GM21576 (cell line): ENCODE measurements around the gene CRYM.
"Not testable (repeated sequence)": the region's sequence is repeated elsewhere in the genome, so short reads cannot be mapped to it uniquely, and the experiment has no call there.

Source experiments
- ATAC-seq: cut with Tn5 transposase; IDR thresholded peaks from one replicate; pipeline ENCODE4 v1.9.1; 2021; ENCODE audit warnings: mild to moderate bottlenecking, moderate library complexity; ENCODE audit not compliant: unreplicated experiment

The CRYM gene

GRCh38 chr16:21277927-21278706, at the start of gene CRYM:
TSS of gene CRYM (minus strand) at chr16:21278290. CDS start at chr16:21278251, 39 bp downstream.
- peak; percentile 49 for ATAC-seq

DNA sequence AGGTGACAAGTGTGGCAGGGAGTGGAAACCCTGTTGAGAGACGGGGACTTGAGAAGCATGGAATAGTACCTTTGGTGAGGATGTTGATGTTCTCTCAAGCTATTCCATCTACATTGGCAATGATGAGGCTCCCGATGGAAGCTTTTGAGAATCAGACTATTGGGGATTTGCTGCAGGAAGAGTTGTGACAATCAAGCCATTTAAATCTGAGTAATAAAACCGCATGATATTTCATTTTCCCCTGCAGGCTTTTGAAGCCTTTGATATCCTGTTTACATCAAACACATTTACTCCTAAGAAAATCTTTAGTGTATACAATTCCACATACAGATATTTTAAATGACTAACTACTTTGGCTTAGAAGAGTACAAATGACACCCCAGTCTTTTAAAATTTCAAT, 49.0 kb upstream of the CRYM start:
- no peak for ATAC-seq

GRCh38 chr16:21326459-21326858, 48.4 kb upstream of the CRYM start:
- no peak for ATAC-seq

DNA sequence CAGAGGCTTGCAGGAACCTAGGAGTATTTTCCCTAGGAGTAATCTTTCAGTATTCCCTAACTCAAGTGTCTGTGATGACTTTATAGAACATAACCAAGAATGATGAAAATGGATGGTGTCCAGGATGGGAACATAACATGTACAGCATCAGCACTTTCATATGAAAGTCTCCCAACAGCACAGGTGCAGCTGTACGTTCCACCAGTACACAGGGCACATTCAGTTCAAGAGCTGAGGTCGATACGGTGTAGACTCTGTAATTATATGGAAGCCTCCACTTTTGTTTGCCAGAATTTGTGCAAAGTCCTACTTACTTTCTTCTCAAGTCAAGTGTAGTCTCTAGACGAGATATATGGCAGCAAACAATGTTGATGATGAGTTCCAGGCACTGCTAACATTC, 46.2 kb upstream of the CRYM start:
- no peak for ATAC-seq

DNA sequence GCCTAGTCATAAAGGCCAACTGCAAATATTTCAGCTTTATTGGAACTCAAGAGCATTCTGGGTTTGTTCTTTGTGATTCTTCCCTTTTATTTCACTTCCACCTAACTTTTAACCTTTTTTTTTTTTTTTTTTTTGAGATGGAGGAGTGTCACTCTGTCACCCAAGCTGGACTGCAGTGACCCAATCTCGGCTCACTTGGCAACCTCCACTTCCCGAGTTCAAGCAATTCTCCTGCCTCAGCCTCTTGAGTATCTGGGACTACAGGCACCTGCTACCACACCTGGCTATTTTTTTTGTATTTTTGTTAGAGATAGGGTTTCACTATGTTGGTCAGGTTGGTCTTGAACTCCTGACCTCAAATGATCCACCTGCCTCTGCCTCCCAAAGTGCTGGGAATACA, 44.2 kb upstream of the CRYM start:
- ATAC-seq: not testable (repeated sequence)

DNA sequence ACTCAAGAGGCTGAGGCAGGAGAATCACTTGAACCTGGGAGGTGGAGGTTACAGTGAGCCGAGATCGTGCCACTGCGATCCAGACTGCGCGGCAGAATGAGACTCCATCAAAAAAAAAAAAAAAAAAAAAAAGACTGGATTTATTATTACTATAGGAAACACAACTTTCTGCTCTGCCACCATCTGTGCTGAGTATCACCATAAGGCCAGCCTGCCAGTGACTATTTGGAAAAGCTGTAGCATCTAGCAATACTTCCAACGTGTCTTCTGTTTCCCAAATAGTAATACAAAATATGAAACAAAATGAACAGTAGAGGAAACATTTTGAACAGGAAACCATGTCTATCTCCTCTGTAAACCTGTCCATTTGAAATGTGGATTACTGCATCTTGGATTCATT, 43.6 kb upstream of the CRYM start:
- ATAC-seq: no peak

- ATAC-seq: no peak
Measured at GRCh38 chr16:21314339-21314738, 36.2 kb upstream of the CRYM start.

- ATAC-seq: not testable (repeated sequence)
Measured at GRCh38 chr16:21312863-21313372, 34.8 kb upstream of the CRYM start.

DNA sequence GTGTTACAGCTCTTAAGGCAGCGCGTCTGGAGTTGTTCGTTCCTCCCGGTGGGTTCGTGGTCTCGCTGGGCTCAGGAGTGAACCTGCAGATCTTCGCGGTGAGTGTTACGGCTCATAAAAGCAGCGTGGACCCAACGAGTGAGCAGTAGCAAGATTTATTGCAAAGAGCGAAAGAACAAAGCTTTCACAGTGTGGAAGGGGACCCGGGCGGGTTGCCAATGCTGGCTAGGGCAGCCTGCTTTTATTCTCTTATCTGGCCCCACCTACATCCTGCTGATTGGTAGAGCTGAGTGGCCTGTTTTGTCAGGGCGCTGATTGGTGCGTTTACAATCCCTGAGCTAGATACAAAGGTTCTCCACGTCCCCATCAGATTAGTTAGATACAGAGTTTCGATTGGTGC, 34.0 kb upstream of the CRYM start:
- ATAC-seq: not testable (repeated sequence)

GRCh38 chr16:21306712-21307111, 28.6 kb upstream of the CRYM start:
- not testable (repeated sequence) for ATAC-seq

GRCh38 chr16:21302898-21303528, 24.9 kb upstream of the CRYM start:
- no peak for ATAC-seq

DNA sequence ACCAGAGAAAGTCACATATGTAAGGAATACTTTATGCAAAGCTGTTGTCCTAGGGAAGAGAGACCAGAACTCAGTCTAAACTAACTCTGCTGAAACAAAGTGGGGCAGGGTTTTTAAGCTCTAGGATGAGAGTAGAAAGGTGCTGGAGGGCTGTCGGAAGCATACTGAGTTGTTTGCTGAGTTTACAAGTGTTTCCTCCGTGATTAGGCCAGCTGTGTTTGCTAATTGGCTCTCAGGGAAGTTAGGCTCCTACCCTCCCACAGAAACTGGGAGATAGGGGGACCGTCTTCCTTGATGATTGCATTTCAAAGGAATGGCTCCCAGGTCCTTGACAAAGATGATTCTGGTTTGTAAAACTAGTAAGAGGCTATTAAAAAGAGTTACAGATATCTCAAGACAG, 24.4 kb upstream of the CRYM start:
- ATAC-seq: no peak

GRCh38 chr16:21301895-21302291, 23.8 kb upstream of the CRYM start:
- ATAC-seq: no peak

GRCh38 chr16:21301168-21301894, 23.2 kb upstream of the CRYM start:
- ATAC-seq: peak; percentile 43

- ATAC-seq: peak; percentile 49
Measured at GRCh38 chr16:21300309-21301167, 22.4 kb upstream of the CRYM start.

- not testable (repeated sequence) for ATAC-seq
Measured at GRCh38 chr16:21289789-21290188, 11.7 kb upstream of the CRYM start.

DNA sequence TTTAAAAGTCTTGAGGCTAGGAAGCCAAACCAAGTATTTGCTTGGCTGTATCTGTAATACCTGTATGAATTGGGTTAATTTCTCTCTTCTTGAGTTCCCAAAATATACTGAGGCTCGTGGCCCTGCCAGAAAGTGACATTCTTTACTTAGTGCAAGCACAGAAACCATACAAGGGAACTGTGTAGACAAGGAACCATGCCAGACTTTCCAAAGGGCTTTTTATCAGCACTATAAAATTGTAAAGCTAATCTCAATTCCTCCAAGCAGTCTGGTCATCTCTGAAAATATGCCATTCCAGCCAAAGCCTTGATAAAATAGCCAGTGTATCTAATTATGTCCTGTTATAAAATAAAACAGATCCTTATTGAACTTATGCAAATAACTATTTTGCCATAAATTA, 7.2 kb upstream of the CRYM start:
- ATAC-seq: no peak

DNA sequence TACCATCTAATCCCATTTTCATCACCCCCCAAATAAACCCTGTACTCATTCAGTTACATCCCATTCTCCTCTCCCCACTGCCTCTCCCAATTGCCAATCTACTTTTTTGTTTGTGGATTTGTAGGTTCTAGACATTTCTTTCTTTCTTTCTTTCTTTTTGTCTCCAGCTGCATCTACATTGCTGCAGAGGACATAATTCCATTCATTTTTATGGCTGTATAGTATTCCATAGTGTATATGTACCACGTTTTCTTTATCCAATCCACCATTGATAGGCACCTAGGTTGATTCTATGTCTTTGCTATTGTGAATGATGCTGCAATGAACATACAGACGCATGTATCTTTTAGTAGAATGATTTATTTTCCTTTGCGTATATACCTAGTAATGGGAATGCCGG, 6.3 kb upstream of the CRYM start:
- no peak for ATAC-seq

DNA sequence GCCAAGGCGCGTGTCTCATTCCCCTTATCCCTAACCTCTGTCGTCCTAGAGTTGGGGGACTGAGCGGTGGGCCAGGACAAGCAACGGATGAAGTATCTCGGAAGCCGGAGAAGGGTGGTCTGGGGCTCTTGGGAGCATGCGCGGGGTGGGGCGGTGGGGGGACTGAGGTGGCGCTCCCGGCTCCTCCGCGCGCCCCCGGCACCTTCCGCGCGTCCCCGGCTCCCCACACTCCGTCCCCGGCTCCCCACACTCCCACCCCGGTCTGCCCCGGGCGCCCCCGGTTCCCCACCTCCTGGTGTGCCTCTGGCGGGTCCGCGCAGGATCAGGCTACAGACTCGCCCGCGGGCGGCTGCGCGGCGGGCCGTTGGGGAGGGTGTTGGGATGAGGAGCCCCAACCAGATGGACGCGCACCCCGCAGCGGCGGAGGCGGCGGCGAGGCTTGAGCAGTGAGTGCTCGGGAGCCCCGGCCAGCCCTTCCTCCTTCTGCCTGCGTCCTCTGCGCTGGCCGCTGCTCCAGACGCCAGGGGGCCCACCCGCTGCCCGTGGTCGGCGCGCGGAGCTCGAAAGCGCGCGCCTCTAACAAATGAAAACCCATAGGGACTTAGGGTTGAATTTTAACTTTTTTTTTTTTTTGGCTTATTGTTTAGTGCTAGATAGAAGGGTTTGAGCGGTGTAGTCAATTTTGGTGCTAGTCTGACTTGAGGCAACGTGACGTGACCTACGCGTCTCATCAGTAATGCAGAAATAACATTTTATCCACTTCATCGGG, 5.6 kb upstream of the CRYM start:
- no peak for ATAC-seq
